HS-5 (cell line): Measurements from ENCODE around the gene PODN.

Experiments used
- DNase-seq: peaks from one replicate; pipeline ENCODE4 v3.0.0-alpha.2; 2012; ENCODE audit warnings: low read depth

Gene PODN

DNA sequence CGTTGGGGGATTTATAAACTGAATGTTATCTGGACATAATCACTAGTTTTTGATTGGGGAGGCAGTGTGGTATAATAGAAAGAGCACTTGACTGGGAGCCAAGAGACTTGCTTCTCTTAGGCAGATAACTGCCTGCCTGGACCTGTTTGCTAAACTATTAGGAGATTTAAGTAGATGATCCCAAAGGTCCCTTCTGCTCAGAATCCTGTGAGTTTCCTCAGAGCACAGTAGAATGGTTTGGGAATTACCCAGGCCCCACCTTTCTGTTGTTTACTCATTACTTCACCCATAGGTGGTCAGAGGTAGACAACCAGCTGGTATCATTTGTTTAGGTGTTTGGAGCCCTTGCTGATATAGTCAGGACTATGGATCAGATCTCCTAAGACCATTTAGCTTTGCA, 10.3 kb upstream of the PODN start:
- no peak for DNase-seq

DNA sequence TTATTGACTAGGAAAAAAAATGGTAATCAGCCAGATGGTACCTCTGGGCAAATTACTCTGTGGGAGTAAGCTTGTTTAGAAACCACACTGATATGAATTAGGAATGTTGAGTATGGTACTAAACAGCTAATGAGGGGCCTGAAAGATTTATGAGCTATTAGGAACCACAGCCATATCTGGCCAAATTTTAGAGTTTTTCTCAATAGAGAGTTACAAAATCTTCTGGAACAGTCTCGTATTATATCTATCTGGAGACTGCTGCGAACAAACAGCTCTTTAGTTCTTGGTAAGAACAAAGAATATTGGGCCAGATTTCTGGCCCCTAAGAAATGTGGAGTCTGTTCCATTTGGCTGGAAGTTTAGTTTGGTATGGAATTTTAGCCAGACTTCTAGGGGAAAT, 4.9 kb upstream of the PODN start:
- no peak for DNase-seq

DNA sequence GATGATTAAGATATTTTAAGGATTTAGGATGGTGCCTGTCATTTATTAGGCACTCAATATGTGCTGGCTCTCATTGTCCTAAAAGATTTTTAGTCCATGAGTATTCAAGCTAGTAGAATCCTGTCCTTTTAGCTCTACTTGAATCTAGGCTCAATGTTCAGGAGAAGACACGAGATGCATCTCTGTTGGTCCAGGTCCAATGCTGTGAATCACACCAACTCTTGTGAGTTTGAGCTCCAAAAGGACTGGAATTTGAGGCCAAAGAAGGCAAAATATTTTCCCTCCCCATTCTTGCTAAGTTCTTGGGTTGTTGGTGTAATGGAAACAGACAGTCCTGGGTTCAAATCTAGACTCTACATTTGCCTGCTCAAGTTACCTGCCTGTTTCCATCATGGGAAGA, 1.4 kb upstream of the PODN start:
- no peak for DNase-seq

- no peak for DNase-seq
Measured at GRCh38 chr1:53061123-53061858, 722 bp upstream of the PODN start.

DNA sequence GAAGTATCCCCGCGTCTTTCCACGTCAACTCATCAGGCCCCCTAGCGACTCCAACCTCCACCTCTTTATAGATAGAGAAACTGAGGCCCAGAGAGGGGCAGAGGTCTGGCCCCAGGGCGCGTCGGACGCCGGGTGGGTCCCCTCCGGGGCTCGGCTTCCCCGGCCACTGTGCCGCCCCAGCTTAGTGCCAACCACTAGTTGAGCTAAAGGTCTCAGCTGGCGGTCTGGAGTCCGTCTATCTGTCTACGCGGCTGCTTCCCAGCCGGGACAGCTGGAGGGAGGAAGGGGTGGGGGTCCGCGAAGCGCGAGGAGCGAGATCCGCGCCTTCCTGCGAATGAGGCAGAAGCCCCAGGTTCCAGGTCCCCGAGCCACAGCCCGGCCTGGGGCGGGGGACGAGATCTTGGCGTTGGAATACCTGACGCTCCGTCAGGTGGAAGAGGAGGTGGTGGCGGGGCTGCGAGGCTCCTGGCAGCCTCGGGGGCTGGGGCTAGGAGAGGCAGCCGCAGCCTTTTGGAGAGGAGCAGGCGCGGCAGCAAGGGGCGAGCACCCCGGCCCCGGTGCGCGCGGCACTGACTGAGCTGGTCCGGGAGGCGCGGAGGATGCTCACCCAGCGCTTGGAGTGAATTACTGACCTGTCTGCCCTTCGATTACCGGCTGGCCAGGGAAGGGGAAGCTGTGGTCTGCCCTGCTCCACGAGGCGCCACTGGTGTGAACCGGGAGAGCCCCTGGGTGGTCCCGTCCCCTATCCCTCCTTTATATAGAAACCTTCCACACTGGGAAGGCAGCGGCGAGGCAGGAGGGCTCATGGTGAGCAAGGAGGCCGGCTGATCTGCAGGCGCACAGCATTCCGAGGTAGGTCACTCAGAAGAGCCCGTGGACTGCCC, 937 bp downstream of the PODN start:
- no peak for DNase-seq

DNA sequence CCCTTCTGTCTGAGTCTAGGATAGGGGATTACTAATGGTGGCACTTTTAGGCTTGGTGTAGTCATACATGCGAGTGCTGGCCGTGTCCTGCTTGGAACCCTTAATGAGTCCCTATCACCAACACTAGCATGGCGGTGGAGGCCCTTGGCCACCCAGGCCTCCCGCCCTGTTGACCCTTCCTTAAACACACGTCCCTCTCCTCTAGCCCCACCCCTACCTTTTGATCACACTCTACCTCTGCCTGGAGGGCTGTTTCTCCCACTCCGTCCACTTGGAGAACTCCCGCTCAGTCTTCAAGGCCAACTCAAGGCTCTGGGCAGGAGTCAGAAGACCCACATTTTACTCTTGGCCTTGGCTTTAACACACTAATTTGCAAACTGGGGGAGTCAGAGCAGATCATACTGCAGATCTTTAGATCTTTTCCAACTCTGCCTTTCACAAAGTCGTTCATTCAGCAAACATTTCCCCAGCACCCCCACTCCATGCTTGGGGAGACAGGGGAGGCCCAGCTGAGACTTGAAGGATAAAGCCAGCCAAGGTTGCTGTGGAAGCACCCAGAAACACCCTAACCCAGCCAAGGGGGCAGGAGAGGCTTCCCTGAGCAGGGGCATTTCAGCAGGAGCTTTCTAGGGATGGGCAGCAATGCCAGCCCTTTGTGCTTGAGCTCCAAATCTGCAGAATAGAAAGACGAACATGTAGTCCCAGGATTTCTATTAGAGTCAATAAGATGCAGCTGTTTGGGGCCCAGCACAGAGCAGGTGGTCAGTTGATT, 1.9 kb downstream of the PODN start:
- DNase-seq, result no peak

DNA sequence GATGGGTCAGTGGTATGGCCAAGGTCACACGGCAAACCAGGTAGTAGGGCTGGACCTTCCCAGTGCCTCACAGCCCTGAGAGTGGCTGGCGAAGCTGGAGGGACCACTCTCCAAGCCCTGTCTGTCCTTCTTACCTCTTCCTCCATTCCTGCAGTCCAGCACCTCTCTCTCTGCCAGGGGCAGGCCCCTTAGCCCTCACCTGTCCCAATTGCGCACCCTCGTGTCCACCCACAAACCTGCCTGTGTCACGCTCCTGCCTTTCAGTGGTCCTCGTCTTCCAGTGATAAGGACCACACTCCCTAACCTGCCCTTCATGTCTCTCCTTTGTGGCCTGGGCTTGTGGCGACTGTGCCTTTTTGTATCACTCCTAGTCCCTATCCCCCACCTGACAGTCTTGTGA, 3.4 kb downstream of the PODN start:
- no peak for DNase-seq

GRCh38 chr1:53066488-53066887, 4.5 kb downstream of the PODN start:
- DNase-seq, result no peak

- no peak for DNase-seq
Measured at GRCh38 chr1:53066891-53067738, 5.1 kb downstream of the PODN start.

DNA sequence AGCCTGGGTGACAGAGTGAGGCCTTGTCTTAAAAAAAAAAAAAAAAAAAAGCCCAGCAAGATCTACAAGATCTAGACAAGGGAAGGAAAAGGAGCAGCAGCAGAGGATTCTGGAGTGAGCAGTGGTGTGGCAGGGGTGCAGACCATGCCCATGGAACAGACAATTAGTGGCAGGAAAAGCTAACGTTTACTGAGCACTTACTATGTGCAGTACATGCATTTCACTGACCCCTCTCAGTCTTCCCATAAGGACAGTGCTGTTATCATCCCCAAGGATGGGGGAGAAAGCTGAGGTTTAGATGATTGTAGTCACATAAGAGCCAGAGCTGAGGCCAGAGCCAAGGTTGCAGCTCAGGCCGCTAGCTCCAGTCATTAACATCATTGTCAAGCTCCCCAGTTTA, 5.9 kb downstream of the PODN start:
- DNase-seq, result no peak

DNA sequence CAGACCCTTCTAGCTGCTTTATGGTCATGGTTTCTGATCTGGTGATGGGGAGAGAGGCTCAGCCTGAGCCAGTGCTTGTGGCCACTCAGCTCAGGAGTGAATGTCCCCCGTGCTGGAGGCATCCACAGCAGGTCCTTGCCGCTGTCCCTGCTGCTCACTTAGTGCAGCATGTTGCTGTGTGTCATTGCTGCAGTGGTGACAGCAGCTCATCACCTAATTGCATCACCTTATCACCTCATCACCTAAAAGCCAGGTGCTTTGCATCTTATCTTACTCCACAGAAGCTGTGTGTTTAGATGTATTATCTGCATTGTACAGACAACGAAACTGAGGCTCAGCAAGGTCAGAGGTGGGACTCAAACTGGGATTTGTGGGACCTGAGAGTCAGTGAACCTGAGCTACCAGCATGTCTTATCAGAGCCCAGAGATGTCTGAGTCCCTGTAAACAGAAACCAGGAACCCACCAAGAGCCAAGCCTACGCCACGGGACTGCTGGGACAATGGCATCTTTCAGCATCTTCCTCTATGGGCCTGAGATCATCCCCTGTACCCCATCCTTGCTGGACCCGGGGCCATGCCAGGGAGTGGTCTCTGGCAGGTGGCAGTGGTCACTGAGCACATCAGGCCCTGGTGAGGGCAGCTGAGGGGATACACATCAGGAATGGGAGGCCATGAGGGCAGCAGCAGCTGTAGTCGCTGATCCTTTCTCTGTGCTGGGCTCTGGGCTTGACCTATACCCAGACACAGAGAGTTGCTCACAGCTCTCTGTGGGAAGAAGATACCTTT, 6.5 kb downstream of the PODN start:
- no peak for DNase-seq

DNA sequence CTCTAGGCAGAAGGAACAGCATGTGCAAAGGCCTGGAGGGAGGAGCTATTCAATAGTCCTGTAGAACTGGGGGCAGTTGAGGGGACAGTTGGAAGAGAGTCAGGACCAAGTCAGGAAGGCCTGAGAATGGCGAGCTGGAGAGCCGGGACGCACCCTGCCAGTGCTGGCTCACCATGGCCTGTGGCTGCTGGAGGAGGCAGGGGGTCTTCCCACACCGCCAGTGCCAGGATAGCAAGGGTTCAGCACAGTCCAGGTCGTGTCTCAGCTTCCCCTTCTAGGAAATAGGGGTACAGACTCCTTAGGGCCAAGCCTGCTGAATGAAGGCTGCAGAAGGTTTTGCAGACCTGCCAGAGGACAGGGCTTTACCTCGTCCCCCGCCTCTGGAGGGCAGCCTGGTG, 7.3 kb downstream of the PODN start:
- no peak for DNase-seq

DNA sequence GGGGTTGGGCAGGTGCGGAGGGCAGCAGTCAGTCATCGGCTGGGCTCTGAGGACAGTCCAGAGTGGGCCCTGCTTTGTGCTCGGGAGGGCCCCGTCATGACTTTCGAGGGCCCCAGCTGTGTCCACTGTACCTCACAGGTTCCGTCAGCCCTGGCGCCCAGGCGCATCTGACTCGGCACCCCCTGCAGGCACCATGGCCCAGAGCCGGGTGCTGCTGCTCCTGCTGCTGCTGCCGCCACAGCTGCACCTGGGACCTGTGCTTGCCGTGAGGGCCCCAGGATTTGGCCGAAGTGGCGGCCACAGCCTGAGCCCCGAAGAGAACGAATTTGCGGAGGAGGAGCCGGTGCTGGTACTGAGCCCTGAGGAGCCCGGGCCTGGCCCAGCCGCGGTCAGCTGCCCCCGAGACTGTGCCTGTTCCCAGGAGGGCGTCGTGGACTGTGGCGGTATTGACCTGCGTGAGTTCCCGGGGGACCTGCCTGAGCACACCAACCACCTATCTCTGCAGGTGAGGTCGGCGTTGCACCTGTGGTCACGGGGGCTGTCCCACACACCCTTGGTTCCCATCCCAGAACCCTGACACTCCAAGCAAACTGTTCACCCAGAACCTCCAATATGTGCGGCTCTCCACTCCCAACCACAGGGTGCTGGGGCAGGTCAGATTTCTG, 7.8 kb downstream of the PODN start:
- no peak for DNase-seq

- DNase-seq, result no peak
Measured at GRCh38 chr1:53070621-53071020, 8.6 kb downstream of the PODN start.

DNA sequence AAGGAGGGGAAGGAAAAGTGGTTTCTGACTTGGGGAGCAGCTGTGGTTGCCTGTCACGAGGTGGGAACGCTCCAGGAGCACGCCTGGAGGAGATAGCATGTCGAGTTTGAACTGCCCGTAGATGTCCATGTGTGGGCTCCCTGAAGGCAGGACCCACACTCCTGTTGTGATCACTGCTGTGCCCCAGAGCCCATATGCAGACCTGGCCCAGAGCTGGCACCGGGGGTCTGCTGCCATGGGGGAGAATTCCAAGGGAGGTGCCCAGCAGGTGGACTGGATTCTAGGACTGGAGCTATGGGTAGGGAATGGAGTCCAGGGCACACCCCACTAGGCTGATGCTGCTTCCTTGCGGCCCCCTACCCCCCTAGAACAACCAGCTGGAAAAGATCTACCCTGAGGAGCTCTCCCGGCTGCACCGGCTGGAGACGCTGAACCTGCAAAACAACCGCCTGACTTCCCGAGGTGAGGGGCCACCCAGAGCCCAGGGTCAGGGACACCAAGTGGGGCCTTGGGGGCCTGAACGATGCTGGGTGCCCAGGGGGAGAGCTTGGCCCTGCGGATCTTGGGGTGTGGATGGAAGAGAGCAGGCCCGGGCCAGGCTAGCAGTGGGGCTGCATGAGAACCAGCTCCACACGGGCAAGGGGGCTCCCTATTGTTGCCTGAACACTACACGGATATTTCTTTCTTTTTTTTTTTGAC, 9.3 kb downstream of the PODN start:
- DNase-seq, result no peak

DNA sequence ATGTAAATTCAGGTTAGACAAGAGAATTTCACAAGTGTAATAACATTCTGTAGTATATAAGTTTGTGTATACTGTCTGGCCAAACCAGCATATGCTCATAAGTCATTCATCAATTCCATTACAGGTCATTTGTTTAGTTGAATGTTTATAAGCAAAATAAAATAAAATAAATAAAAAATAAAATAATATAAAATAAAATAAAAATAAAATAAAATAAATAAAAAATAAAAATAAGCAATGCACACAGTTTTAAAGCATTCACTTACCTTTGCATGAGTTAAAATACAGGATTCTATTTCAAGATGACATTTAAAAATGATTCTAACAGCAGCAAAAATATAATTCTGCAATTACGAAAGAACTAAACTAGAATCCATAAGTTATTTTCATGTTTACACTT, 9.9 kb downstream of the PODN start:
- no peak for DNase-seq

- no peak for DNase-seq
Measured at GRCh38 chr1:53073287-53073686, 11.3 kb downstream of the PODN start.

DNA sequence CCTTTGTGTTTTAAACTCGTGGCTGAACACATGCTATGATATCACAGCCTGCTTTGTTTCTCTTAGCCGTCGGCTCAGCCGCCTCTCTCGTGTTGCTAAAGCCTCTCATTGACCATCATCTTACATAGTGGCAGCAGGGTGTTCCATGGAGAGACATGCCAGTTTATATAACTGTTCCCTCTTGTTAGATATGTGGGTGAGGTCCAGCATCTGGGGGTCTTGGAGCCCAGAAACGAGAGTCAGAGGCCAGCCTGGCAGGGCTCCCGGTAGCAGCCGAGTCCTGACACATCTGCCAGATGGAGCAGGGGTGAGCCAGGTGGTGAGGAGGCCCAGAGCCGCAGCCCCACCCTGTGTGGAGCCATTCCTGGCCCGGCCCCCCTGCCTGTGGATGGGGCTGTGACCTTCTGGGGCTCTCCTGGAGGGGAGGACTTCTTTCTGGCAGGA, 11.9 kb downstream of the PODN start:
- DNase-seq, result no peak

GRCh38 chr1:53074313-53075154, 12.5 kb downstream of the PODN start:
- DNase-seq, result no peak
